Gastroesophageal sphincter (tissue), 4 donors: ENCODE results near the gene CDC42EP5. TPM values are rescaled to one million over a fixed set of nuclear protein-coding genes. Genes with fewer than 3 reads are reported as not detected.

Experiments
- ATAC-seq: fragments of 150-250 bp; one replicate; pipeline ENCODE4 v1.9.1; 2016; ENCODE audit warnings: mild to moderate bottlenecking, moderate library complexity
- H3K27ac ChIP-seq, 4 donors: fragments of 200-600 bp; sonication (generic) in 3 of 4; 1 replicate in 3 of 4; 2 replicates in 1 of 4; pipeline ENCODE4 v1.5.1; 2016 to 2019
- H3K27me3 ChIP-seq: fragments of 200-600 bp; sonication (generic); one replicate; pipeline ENCODE4 v1.5.1; 2019
- H3K36me3 ChIP-seq, 2 donors: fragments of 200-600 bp; sonication (generic); one replicate each; pipeline ENCODE4 v1.5.1; 2019; ENCODE audit warnings: control low read depth in 1 of 2
- H3K4me1 ChIP-seq, 3 donors: fragments of 200-600 bp; sonication (generic); 1 replicate in 2 of 3; 2 replicates in 1 of 3; pipeline ENCODE4 v1.5.1; 2016 to 2019; ENCODE audit warnings: control low read depth in 2 of 3
- H3K4me3 ChIP-seq, 2 donors: fragments of 200-600 bp; sonication (generic); one replicate each; pipeline ENCODE4 v1.5.1; 2019; ENCODE audit warnings: mild to moderate bottlenecking in 1 of 2, moderate library complexity in 1 of 2
- H3K9me3 ChIP-seq, 3 donors: fragments of 200-600 bp; sonication (generic); one replicate each; pipeline ENCODE4 v1.5.1; 2017 to 2019; ENCODE audit warnings: control low read depth in 2 of 3
- EP300 ChIP-seq: sonication (generic); formaldehyde crosslinking; IDR thresholded peaks from one replicate; pipeline ENCODE4 v1.6.1; 2017; ENCODE audit warnings: antibody characterized with exemption, mild to moderate bottlenecking
- POLR2A ChIP-seq, 2 donors: fragments of 450-650 bp; IDR thresholded peaks; one replicate each; pipeline ENCODE4 v1.6.1; 2017; ENCODE audit warnings: antibody characterized with exemption in 2 of 2, mild to moderate bottlenecking in 2 of 2, moderate library complexity in 1 of 2
- POLR2AphosphoS5 ChIP-seq: sonication (generic); formaldehyde crosslinking; IDR thresholded peaks from one replicate; pipeline ENCODE4 v1.6.1; 2017; ENCODE audit warnings: antibody characterized with exemption
- WGBS, 2 donors: methylation state at CpG; one replicate each; pipeline ENCODE4 v1.1.5; 2018; ENCODE audit warnings: low coverage in 1 of 2; 5-methylcytosine and 5-hydroxymethylcytosine counted together
- total RNA-seq, 4 donors: library from RNA; depleted of rRNA; stranded (reverse); fragments of >200 nt; gene quantifications; one replicate each; pipeline ENCODE4 v1.1.0, GENCODE V29; 2016
- TF ChIP-seq, protein P1 (sequence below), 4 experiments: fragments of 200-600 bp in 2 of 4; fragments of 450-650 bp in 2 of 4; sonication (generic) in 1 of 4; IDR thresholded peaks; one replicate each; pipeline ENCODE4 v1.5.1; 2017 to 2019; ENCODE audit warnings: antibody characterized with exemption in 4 of 4, mild to moderate bottlenecking in 2 of 4, moderate library complexity in 2 of 4

Gene CDC42EP5
- total RNA-seq, 4 donors from 2014 or later = 4.2 to 24.1 (median 12.8) TPM

DNA sequence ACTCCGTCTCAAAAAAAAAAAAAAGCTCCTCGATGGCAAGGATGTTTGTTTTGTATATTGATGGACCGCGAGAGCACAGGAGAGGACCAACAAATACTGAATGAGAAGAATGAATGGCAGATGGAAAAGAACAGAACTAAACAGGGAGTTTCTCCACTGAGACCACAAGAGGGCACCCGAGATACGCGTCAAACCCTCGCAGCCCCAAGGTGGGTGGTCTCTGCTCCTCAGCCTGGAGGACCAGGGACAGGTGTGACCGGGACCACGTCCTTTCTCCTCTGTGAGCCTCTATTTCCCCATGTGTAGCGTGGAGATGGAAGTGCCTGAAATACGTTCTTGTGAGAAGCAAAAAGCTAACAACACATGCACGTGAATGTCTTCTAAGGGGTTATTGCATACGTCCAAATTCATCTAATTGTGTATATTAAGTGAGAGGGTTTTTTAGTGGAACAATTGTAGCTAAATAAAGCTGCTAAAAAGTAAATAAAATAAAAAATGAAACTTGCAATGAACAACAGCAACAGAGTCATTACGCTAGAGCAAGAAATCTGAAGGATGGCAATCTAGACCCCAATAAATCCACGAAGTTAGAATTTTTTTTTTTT is 8.3 kb upstream of the CDC42EP5 start:
- Histone ChIP-seq H3K27ac (no peak overlapping the region), H3K27me3 (peaks cover 72% of the 10 kb centered on the region), H3K4me1 (no peaks in the 10 kb centered on the region), H3K36me3 (no peaks in the 10 kb centered on the region), H3K9me3 (no peaks in the 10 kb centered on the region), H3K4me3 (no peak overlapping the region)
- no peak for ATAC-seq
- 10 to 12% methylated on average over 13 to 16 of the region's 16 CpGs for WGBS, 2 donors
- TF ChIP-seq, protein P1, sequence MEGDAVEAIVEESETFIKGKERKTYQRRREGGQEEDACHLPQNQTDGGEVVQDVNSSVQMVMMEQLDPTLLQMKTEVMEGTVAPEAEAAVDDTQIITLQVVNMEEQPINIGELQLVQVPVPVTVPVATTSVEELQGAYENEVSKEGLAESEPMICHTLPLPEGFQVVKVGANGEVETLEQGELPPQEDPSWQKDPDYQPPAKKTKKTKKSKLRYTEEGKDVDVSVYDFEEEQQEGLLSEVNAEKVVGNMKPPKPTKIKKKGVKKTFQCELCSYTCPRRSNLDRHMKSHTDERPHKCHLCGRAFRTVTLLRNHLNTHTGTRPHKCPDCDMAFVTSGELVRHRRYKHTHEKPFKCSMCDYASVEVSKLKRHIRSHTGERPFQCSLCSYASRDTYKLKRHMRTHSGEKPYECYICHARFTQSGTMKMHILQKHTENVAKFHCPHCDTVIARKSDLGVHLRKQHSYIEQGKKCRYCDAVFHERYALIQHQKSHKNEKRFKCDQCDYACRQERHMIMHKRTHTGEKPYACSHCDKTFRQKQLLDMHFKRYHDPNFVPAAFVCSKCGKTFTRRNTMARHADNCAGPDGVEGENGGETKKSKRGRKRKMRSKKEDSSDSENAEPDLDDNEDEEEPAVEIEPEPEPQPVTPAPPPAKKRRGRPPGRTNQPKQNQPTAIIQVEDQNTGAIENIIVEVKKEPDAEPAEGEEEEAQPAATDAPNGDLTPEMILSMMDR (IDR thresholded peaks at IDR 0.05) = peak; percentile 1 to 61 (median 22)
- no peak for TF ChIP-seq POLR2AphosphoS5

DNA sequence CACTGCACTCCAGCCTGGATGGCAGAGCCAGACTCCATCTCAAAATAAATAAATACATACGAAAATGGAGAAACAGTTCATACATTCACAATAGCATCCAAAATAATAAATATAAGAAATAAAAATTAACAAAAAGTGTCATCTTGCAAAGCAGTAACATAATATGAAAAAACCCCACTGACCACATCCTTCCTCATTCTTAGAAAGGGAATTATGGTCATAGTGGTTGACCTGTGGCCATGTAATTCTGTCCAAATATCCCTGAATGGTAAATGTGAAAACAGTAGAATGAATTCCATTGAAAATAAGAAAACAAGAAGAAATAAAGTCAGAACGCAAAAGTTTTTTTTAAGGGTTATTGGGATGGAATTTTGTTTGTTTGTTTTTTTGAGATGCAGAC is 7.0 kb upstream of the CDC42EP5 start:
- Histone ChIP-seq H3K27me3 (peaks cover 77% of the 10 kb centered on the region), H3K9me3 (no peaks in the 10 kb centered on the region), H3K27ac (no peak overlapping the region), H3K4me1 (no peaks in the 10 kb centered on the region), H3K36me3 (no peaks in the 10 kb centered on the region), H3K4me3 (no peak overlapping the region)
- no peak for ATAC-seq
- no peak for TF ChIP-seq EP300
- no peak for TF ChIP-seq POLR2AphosphoS5
- TF ChIP-seq POLR2A (IDR thresholded peaks at IDR 0.05) = no peak
- TF ChIP-seq, protein P1 (IDR thresholded peaks at IDR 0.05) = no peak
- WGBS, 2 donors = 60 to 68% methylated on average over 2 of the region's 2 CpGs

DNA sequence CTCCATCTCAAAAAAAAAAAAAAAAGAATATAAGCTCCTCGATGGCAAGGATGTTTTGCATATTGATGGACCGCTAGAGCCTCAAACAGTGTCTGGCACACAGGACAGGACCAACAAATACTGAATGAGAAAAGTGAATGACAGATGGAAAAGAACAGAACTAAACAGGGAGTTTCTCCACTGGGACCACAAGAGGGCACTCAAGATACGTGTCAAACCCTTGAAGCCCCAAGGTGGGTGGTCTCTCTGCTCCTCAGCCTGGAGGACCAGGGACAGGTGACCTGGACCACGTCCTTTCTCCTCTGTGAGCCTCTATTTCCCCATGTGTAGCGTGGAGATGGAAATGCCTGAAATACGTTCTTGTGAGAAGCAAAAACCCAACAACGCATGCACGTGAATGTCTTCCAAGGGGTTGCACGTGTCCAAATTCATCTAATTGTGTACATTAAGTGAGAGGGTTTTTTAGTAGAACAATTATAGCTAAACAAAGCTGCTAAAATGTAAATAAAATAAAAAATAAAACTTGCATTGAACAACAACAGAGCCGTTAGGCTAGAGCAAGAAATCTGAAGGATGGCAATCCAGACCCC is 5.7 kb upstream of the CDC42EP5 start:
- ATAC-seq = no peak
- no peaks in the 10 kb centered on the region for H3K9me3 ChIP-seq
- peaks cover 0 to 2% (median 2%) of the 10 kb centered on the region in 3 donors for H3K4me1 ChIP-seq
- H3K4me3 ChIP-seq = no peak overlapping the region
- H3K27me3 ChIP-seq = peaks cover 77% of the 10 kb centered on the region
- TF ChIP-seq, protein P1 (IDR thresholded peaks at IDR 0.05) = peak in 3 of 4 experiments; percentile 17 to 58 (median 38)
- no peak for TF ChIP-seq POLR2AphosphoS5
- no peaks in the 10 kb centered on the region for H3K36me3 ChIP-seq
- 4 to 13% methylated on average over 7 to 10 of the region's 10 CpGs for WGBS, 2 donors
- no peak overlapping the region for H3K27ac ChIP-seq

DNA sequence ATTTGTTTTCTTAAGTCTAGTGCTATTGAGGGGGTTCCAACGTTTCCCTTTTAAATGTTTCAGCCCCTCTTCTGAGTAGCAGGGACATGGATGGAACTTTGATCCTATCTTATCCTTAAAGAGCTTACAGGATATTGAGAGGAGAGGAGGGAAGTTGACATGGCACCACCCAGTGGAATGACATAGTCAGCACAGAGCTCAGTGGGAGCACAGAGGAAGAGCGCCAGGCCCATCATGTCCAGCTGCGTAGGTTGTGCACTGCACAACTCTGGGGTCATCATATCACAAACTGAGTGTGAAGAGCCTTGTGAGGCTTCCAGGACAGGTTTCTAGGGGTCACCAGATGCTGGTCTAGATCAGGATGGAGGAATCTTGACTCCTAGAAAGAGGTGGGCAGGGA is 4.6 kb upstream of the CDC42EP5 start:
- TF ChIP-seq POLR2AphosphoS5 (no peak), POLR2A (IDR thresholded peaks at IDR 0.05) (no peak), EP300 (no peak)
- TF ChIP-seq, protein P1 (IDR thresholded peaks at IDR 0.05) = no peak
- no peak for ATAC-seq
- Histone ChIP-seq H3K27me3 (peaks cover 80% of the 10 kb centered on the region), H3K9me3 (no peaks in the 10 kb centered on the region), H3K4me1 (peaks cover 0 to 7% (median 6%) of the 10 kb centered on the region in 3 donors), H3K36me3 (no peaks in the 10 kb centered on the region), H3K4me3 (no peak overlapping the region), H3K27ac (no peak overlapping the region)
- WGBS, 2 donors = 20 to 50% methylated on average over 1 to 2 of the region's 3 CpGs

DNA sequence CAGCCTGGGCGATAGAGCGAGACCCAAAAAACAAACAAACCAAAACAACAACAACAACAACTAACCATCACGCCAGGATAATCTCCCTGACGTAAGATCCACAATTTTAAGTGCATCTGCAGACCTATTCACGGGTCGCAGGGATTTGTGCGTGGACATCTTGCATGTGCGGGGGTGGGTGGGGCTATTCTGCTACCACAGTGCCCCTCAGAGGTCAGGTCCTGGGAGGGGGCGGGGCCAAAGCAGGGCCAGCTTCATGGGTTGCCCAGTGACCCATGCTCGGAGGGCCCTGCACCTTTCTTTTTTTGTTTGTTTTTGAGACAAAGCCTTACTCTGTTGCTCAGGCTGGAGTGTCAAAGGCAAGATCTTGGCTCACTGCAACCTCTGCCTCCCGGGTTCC is 2.6 kb upstream of the CDC42EP5 start:
- no peak for TF ChIP-seq POLR2AphosphoS5
- TF ChIP-seq, protein P1 (IDR thresholded peaks at IDR 0.05) = no peak
- TF ChIP-seq POLR2A (IDR thresholded peaks at IDR 0.05) = no peak
- TF ChIP-seq EP300 = no peak
- no peak overlapping the region for H3K4me3 ChIP-seq
- no peak for ATAC-seq
- H3K36me3 ChIP-seq = no peaks in the 10 kb centered on the region
- no peak overlapping the region for H3K27ac ChIP-seq
- WGBS, 2 donors = 60% methylated on average over 1 of the region's 11 CpGs; no CpG with 5 or more reads in 1 of the 2 donors
- H3K4me1 ChIP-seq = peaks cover 0 to 15% (median 6%) of the 10 kb centered on the region in 3 donors
- H3K9me3 ChIP-seq = no peaks in the 10 kb centered on the region
- peaks cover 73% of the 10 kb centered on the region for H3K27me3 ChIP-seq
